Colonic mucosa (tissue), 4 donors: ENCODE results near the gene APLF. TPM values are rescaled to one million over a fixed set of nuclear protein-coding genes. Genes with fewer than 3 reads are reported as not detected.
"Not testable (repeated sequence)": the region's sequence is repeated elsewhere in the genome, so short reads cannot be mapped to it uniquely, and the experiment has no call there.

Experiments
- DNase-seq: peaks from one replicate; pipeline ENCODE4 v3.0.0-alpha.2; 2020
- H3K27ac ChIP-seq: fragments of 200-600 bp; one replicate; pipeline ENCODE4 v1.8.0; 2021
- H3K27me3 ChIP-seq: fragments of 200-600 bp; one replicate; pipeline ENCODE4 v1.8.0; 2021
- H3K36me3 ChIP-seq: fragments of 200-600 bp; one replicate; pipeline ENCODE4 v1.8.0; 2021
- H3K4me1 ChIP-seq: fragments of 200-600 bp; one replicate; pipeline ENCODE4 v1.8.0; 2021; ENCODE audit warnings: mild to moderate bottlenecking
- H3K4me3 ChIP-seq: fragments of 200-600 bp; one replicate; pipeline ENCODE4 v1.8.0; 2021
- H3K9ac ChIP-seq, 2 donors: one replicate each; pipeline ENCODE4 v1.7.0; 2013; ENCODE audit warnings: control low read depth in 2 of 2, low read depth in 2 of 2, low read length in 2 of 2
- H3K9me3 ChIP-seq: fragments of 200-600 bp; one replicate; pipeline ENCODE4 v1.8.0; 2021
- CTCF ChIP-seq: fragments of 200-600 bp; IDR thresholded peaks from one replicate; pipeline ENCODE4 v1.8.0; 2022; ENCODE audit warnings: antibody characterized with exemption, mild to moderate bottlenecking
- intact Hi-C: fragments of 100-400 bp; cut with DNase I; formaldehyde crosslinking; loops from one replicate; pipeline ENCODE4 v1.14.1; 2022
- total RNA-seq, 2 donors: library from RNA; stranded (reverse); fragmentation: NEBNext Ultra II Directional in 1 of 2; extraction: Animal tissue kit (Norgen Biotek cat#: 25700) in 1 of 2; gene quantifications; one replicate each; pipeline ENCODE4 v1.2.1, GENCODE V29; 2021
- donor health status: healthy.
- donor health status: DM: no; HTN: no; CAD: no.
- donor health status: DM: no; HTN: no; CAD: no.

Gene APLF
- total RNA-seq, 2 donors from 2014 or later = 0.96 to 2.6 TPM

- Histone ChIP-seq H3K27ac (no peak overlapping the region), H3K4me1 (no peaks in the 10 kb centered on the region), H3K9me3 (no peaks in the 10 kb centered on the region), H3K4me3 (no peak overlapping the region), H3K27me3 (no peaks in the 10 kb centered on the region), H3K9ac (no peak overlapping the region), H3K36me3 (no peaks in the 10 kb centered on the region)
- intact Hi-C loops = loop anchor here (10.0 kb wide), 1 partner anchor 110 kb away; no protein-coding TSS in a partner anchor
- peak; percentile 85 for TF ChIP-seq CTCF
- DNase-seq = peak; percentile 42
These were observed 127.5 kb downstream of the APLF start for GRCh38 chr2:68594674-68595492.

- H3K36me3 ChIP-seq, H3K9me3 ChIP-seq, H3K4me1 ChIP-seq, H3K9ac ChIP-seq, H3K27me3 ChIP-seq, H3K27ac ChIP-seq, H3K4me3 ChIP-seq, DNase-seq: not testable (repeated sequence)
- intact Hi-C loops = loop anchor here (10.0 kb wide), 1 partner anchor 111 kb away; no protein-coding TSS in a partner anchor
- TF ChIP-seq CTCF = peak; percentile 30
These were observed 128.1 kb downstream of the APLF start for GRCh38 chr2:68595493-68595785.

GRCh38 chr2:68600495-68600894 lies 133.1 kb downstream of the APLF start:
- H3K4me1 ChIP-seq, H3K4me3 ChIP-seq, H3K9me3 ChIP-seq, DNase-seq, H3K36me3 ChIP-seq, H3K27ac ChIP-seq, H3K9ac ChIP-seq, H3K27me3 ChIP-seq, intact Hi-C loops: not testable (repeated sequence)

- Histone ChIP-seq H3K9me3 (no peaks in the 10 kb centered on the region), H3K4me1 (no peaks in the 10 kb centered on the region), H3K27me3 (no peaks in the 10 kb centered on the region), H3K36me3 (no peaks in the 10 kb centered on the region), H3K9ac (no peak overlapping the region), H3K27ac (no peak overlapping the region), H3K4me3 (no peak overlapping the region)
- no peak for TF ChIP-seq CTCF
- intact Hi-C loops = no loop called here
- no peak for DNase-seq
These were observed 135.7 kb downstream of the APLF start for GRCh38 chr2:68603059-68603458.

- H3K9me3 ChIP-seq = no peaks in the 10 kb centered on the region
- no peak overlapping the region for H3K27ac ChIP-seq
- no peaks in the 10 kb centered on the region for H3K4me1 ChIP-seq
- intact Hi-C loops = no loop called here
- DNase-seq = no peak
- H3K36me3 ChIP-seq = no peaks in the 10 kb centered on the region
- TF ChIP-seq CTCF = no peak
- H3K27me3 ChIP-seq = no peaks in the 10 kb centered on the region
- H3K9ac ChIP-seq = no peak overlapping the region
- H3K4me3 ChIP-seq = no peak overlapping the region
These were observed 136.7 kb downstream of the APLF start for GRCh38 chr2:68604077-68604476.

- H3K4me1 ChIP-seq = no peaks in the 10 kb centered on the region
- no peaks in the 10 kb centered on the region for H3K27me3 ChIP-seq
- H3K36me3 ChIP-seq = no peaks in the 10 kb centered on the region
- no peak overlapping the region for H3K9ac ChIP-seq
- TF ChIP-seq CTCF = no peak
- DNase-seq = no peak
- H3K4me3 ChIP-seq = no peak overlapping the region
- no peaks in the 10 kb centered on the region for H3K9me3 ChIP-seq
- intact Hi-C loops = no loop called here
- H3K27ac ChIP-seq = no peak overlapping the region
These were observed 138.6 kb downstream of the APLF start for GRCh38 chr2:68605939-68606338.
